ENCODE data around the gene LIPT2.

Gene LIPT2

GRCh38 chr11:74494916-74495315, 1.4 kb upstream of the LIPT2 start:
- TF ChIP-seq EP300 (IDR thresholded peaks at IDR 0.05; ENCODE audit: borderline replicate concordance): no peak
- TF ChIP-seq ZBTB7A (IDR thresholded peaks at IDR 0.05; ENCODE audit: low read depth): no peak
- no peak for TF ChIP-seq YY1 (IDR thresholded peaks at IDR 0.05; ENCODE audit: low read depth)
- TF ChIP-seq NFIC (IDR thresholded peaks at IDR 0.05): no peak
- TF ChIP-seq TCF12 (IDR thresholded peaks at IDR 0.05; ENCODE audit: low read depth): no peak
- no peak for TF ChIP-seq TAF1 (IDR thresholded peaks at IDR 0.05; ENCODE audit: low read depth)
- no peak for TF ChIP-seq RAD21 (IDR thresholded peaks at IDR 0.05; ENCODE audit: low read depth)
- TF ChIP-seq TEAD4 (IDR thresholded peaks at IDR 0.05): no peak
- no peak for TF ChIP-seq REST (IDR thresholded peaks at IDR 0.05; ENCODE audit: low read depth)

GRCh38 chr11:74493791-74494630, 487 bp upstream of the LIPT2 start:
- TF ChIP-seq EP300 (IDR thresholded peaks at IDR 0.05; ENCODE audit: borderline replicate concordance): no peak
- 0 out of 2 replicates have a peak, but pooled peaks have one; percentile 12 for TF ChIP-seq TCF12 (IDR thresholded peaks at IDR 0.05; ENCODE audit: low read depth)

- TF ChIP-seq EP300 (IDR thresholded peaks at IDR 0.05; ENCODE audit: borderline replicate concordance): no peak
- TF ChIP-seq NFIC (IDR thresholded peaks at IDR 0.05): no peak
- no peak for TF ChIP-seq CREB1 (IDR thresholded peaks at IDR 0.05; ENCODE audit: low read depth)
- no peak for TF ChIP-seq REST (IDR thresholded peaks at IDR 0.05; ENCODE audit: low read depth)
These were observed 1.4 kb downstream of the LIPT2 start for GRCh38 chr11:74492084-74492483.

- no peak for TF ChIP-seq TAF1 (IDR thresholded peaks at IDR 0.05; ENCODE audit: low read depth)
- no peak for TF ChIP-seq YY1 (IDR thresholded peaks at IDR 0.05; ENCODE audit: low read depth)
These were observed 2.6 kb downstream of the LIPT2 start for GRCh38 chr11:74490941-74491340.

- no peak for TF ChIP-seq TCF12 (IDR thresholded peaks at IDR 0.05; ENCODE audit: low read depth)
- TF ChIP-seq CREB1 (IDR thresholded peaks at IDR 0.05; ENCODE audit: low read depth): no peak
- no peak for TF ChIP-seq USF1 (IDR thresholded peaks at IDR 0.05)
- TF ChIP-seq EGR1 (IDR thresholded peaks at IDR 0.05): no peak
- TF ChIP-seq CEBPB (IDR thresholded peaks at IDR 0.05): no peak
- no peak for TF ChIP-seq TEAD4 (IDR thresholded peaks at IDR 0.05)
- no peak for TF ChIP-seq RAD21 (IDR thresholded peaks at IDR 0.05; ENCODE audit: low read depth)
- no peak for TF ChIP-seq TAF1 (IDR thresholded peaks at IDR 0.05; ENCODE audit: low read depth)
- no peak for TF ChIP-seq NFIC (IDR thresholded peaks at IDR 0.05)
These were observed 5.6 kb downstream of the LIPT2 start for GRCh38 chr11:74487875-74488274.

- TF ChIP-seq USF1 (IDR thresholded peaks at IDR 0.05) (no peak), ZBTB7A (IDR thresholded peaks at IDR 0.05; ENCODE audit: low read depth) (no peak), TCF12 (IDR thresholded peaks at IDR 0.05; ENCODE audit: low read depth) (no peak), FOXM1 (IDR thresholded peaks at IDR 0.05; ENCODE audit: borderline replicate concordance, low read depth) (no peak)
These were observed 7.7 kb downstream of the LIPT2 start for GRCh38 chr11:74485868-74486267.

GRCh38 chr11:74480688-74481417, 12.7 kb downstream of the LIPT2 start:
- TF ChIP-seq MAX (IDR thresholded peaks at IDR 0.05) (no peak), TEAD4 (IDR thresholded peaks at IDR 0.05) (no peak), TCF12 (IDR thresholded peaks at IDR 0.05; ENCODE audit: low read depth) (no peak), REST (IDR thresholded peaks at IDR 0.05; ENCODE audit: low read depth) (no peak), EGR1 (IDR thresholded peaks at IDR 0.05) (no peak), FOXM1 (IDR thresholded peaks at IDR 0.05; ENCODE audit: borderline replicate concordance, low read depth) (no peak), RAD21 (IDR thresholded peaks at IDR 0.05; ENCODE audit: low read depth) (no peak), CREB1 (IDR thresholded peaks at IDR 0.05; ENCODE audit: low read depth) (no peak), TAF1 (IDR thresholded peaks at IDR 0.05; ENCODE audit: low read depth) (no peak), USF1 (IDR thresholded peaks at IDR 0.05) (no peak), CEBPB (IDR thresholded peaks at IDR 0.05) (no peak), YY1 (IDR thresholded peaks at IDR 0.05; ENCODE audit: low read depth) (no peak), ZBTB7A (IDR thresholded peaks at IDR 0.05; ENCODE audit: low read depth) (no peak), NFIC (IDR thresholded peaks at IDR 0.05) (no peak), EP300 (IDR thresholded peaks at IDR 0.05; ENCODE audit: borderline replicate concordance) (no peak)

Data from Ishikawa (cell line).